Uterus (tissue), 2 donors: ENCODE results near the gene HCFC2.

Experiments
- CTCF ChIP-seq, 4 experiments: fragments of 200-600 bp in 2 of 4; fragments of 450-650 bp in 2 of 4; sonication (generic) in 2 of 4; IDR thresholded peaks; one replicate each; pipeline ENCODE4 v1.5.1; 2016 to 2019; ENCODE audit warnings: antibody characterized with exemption in 4 of 4, mild to moderate bottlenecking in 2 of 4, moderate library complexity in 1 of 4
- POLR2A ChIP-seq, 2 donors: fragments of 450-650 bp; IDR thresholded peaks; one replicate each; pipeline ENCODE4 v1.6.1; 2016; ENCODE audit warnings: antibody characterized with exemption in 2 of 2, mild to moderate bottlenecking in 1 of 2, moderate library complexity in 1 of 2

- no peak for TF ChIP-seq POLR2A (IDR thresholded peaks at IDR 0.05)
- TF ChIP-seq CTCF (IDR thresholded peaks at IDR 0.05), result no peak
Observed at GRCh38 chr12:104097954-104098353, 33.6 kb downstream of the HCFC2 start.
